GM19328 (cell line): Measurements from ENCODE around the gene COX4I2.

Experiments
- ATAC-seq: cut with Tn5 transposase; IDR thresholded peaks from one replicate; pipeline ENCODE4 v1.9.1; 2021; ENCODE audit warnings: mild to moderate bottlenecking, moderate library complexity; ENCODE audit not compliant: unreplicated experiment

COX4I2 gene

DNA sequence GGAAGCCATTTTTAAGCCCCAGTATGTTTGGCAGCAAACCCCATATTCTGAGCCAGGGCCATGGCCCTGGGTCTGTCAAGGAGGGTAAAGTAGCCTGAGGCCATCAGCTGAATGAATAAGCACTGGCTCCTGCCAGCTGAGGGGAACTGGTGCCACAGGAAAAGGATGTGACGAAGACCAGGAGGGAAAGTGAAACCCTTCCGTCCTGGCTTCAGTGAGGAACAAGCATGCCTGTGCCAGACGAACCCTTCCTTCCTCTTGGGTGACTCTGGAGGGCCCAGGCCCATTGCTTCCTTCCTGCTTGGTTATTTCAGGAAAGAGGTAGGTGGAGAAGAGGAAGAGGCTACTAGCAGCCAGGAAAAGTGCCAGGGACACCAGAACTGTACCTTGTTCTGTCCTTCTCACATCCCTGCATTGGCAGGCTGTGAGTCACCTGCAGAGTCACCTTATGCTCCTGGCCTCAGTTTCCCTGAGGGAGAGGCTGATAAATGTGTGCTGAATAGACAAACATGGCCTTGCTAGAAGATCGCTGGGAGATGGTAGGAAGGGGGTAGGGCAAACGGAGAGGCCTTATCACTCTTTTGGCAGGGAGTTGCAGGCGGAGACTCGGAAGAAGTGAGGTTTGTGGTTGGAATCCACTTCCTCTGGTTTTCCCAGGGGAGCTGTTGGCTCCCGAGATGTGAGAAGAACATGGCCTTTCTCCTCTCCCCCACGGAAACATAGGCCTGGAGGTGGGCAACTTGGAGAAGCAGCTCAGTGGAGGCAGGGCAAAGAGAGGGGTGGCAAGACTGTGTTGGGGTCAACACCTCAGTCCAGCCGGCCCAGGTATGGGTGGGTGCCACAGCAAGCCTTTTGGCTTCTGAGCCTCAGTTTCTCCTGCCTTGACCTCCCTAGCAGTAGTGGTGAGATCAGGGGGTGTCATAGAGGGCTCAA lies 37.4 kb downstream of the COX4I2 start:
- ATAC-seq: peak; percentile 50

DNA sequence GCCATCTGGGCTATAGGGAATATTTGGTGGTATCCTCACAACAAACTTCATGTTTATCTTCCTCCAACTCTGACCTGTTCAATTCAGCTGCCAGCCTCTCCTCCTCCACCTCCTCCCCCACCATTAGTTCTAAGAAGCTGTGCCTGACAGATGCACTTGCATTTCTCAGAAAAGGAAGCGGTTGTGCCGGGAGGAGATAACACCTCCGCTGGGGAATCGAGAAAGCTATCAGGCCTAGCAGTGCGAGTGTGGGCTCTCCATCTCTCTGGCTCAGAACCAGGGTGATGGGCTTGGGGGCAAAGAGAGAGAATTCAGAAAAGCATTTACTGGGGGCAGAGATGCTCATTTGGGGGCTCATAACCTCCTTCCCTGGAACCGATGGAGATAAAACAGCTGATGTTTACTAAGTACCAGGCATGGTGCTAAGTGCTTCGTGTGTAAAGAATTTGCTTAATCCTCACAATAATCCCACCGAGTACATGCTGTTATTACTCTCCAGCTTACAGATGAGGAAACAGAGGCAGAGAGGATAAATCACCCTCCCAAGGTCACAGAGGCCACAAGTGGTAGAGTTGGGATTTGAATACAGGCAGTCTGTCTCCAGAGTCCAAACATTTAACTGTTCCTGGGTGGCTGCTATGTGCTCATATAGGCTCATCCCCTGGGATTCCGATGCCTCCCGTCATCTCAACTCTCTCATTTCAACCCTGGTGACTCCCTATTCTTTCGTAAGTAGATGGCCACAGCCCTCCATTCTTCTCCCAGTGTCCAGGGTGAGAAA lies 38.3 kb downstream of the COX4I2 start:
- no peak for ATAC-seq

DNA sequence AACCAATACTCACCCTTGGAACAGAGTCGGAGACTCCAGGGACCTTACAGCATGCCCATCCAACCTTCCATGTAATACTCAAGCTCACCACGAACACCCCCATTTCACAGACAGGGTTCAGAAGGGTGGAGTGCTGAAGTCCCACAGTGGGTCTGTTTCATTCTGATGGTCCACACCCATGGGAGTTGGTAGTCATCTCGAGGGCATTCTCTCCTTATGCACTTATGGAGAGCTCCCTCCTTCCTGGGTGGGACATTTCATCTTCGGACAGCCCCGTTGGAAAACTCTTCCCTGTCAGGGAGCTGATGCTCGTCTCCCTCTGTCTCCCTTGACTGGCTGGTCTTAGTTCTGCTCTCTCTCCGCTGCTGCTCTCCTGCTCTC lies 38.9 kb downstream of the COX4I2 start:
- ATAC-seq: no peak

DNA sequence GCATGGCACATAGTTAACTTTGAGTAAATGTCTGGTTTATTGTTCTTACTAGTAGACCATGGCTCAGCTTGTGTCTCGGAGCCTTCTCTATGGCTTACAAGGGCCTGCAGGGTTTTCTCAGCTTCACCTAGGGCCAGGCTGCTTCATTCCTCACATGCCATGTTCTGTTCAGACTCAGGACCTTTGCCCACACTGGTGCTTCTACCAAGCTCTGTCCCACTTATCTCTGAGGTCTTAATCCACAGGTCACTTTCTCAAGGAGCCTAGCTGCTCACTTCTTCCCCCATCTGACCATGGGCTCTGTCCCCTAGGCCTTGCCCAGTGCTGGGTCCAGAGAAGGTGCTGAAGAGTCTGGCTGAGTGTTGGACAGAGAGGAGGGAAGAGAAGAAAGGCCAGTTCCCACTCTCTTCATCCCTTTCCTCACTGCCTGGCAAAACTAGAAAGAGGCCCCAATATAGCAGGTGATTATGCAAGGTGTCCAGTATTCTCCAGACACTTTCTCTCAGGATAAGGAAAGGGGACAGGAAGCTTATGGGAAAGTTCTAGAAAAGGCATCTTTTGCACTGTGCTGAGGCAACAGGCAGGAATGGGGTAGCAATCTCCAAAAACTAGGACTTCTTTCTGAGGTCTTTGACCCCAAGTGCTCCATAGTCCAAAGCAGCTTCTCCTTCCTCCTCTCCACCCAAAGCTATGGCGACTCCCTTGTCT lies 40.0 kb downstream of the COX4I2 start:
- ATAC-seq: no peak

DNA sequence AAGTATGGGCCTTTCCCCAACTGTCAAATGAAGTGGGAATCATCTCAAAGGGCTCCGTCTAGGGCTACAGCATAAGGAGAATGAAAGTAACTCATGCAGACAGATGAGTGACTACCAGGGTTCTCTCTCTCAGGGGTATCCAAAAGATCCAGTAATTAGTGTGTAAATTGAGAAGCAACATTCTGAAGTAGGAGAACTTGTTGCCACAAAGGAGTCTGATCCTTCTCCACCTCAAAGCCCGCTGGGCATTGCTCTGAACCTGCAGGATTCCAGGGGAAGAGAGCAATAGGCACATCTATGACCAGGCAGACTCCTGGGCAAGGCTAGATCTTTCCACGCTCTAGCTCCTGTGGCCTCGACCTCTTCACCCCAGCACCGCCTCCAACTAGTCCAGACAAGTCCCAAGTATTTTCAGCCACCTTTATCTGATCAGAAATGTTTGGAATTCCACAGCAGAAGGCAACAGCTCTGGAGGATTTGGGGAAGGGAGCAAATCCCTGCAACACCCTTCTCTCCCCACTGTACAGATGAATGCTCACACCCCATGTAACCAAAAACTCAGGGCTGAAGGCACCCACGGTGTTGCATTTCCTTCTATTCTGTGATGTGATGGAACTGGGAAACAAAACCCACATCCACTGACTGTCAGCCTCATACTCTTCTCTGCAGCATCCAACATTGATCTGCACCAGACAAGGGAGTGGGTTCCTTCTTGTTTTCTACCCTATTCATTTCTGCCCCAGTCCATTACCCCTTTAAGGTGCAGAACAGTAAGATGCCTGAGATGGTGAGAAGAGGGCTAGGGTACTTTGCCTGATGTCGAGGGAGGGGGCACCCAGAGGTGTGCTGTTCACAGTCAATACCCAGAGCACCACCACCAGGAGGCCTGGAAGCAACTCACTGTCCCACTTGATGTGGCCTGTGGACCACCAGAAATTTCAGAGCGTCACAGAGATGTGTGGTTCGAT lies 41.0 kb downstream of the COX4I2 start:
- no peak for ATAC-seq

DNA sequence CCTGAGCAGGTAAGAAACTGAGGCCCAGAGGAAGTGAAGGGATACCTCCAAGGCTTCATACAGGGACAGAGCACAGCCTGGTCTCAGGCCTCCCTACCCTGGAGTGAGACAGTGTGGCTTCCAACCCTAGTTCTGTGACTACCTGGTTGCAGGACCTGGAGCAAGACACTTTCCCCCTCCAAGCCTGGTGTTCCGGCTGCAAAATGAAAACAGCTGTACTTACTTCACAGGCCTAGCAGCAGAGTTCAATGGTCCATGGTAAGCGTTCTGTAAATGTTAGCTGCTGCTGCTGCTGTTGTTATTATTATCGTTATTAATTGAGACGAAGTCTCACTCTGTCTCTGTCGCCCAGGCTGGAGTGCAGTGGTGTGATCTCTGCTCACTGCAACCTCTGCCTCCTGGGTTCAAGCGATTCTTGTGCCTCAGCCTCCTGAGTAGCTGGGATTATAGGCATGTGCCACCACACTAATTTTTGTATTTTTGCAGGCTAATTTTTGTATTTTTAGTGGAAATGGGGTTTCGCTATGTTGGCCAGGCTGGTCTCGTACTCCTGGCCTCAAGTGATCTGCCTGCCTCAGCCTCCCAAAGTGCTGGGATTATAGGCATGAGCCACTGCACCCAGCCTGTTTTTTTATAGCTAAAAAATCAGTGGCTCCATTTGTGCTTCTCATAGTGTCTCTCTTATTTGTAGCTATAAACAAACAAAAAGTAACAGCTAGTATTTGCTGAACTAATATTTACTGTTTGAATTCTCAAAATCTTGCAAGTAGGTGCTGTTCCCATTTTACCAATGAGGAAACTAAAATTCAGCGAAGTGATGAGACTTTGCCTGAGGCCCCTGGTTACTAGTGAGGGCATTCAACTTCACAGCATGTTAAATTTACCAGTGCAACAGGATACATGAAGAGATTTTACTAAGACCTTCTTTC lies 41.9 kb downstream of the COX4I2 start:
- ATAC-seq: no peak

DNA sequence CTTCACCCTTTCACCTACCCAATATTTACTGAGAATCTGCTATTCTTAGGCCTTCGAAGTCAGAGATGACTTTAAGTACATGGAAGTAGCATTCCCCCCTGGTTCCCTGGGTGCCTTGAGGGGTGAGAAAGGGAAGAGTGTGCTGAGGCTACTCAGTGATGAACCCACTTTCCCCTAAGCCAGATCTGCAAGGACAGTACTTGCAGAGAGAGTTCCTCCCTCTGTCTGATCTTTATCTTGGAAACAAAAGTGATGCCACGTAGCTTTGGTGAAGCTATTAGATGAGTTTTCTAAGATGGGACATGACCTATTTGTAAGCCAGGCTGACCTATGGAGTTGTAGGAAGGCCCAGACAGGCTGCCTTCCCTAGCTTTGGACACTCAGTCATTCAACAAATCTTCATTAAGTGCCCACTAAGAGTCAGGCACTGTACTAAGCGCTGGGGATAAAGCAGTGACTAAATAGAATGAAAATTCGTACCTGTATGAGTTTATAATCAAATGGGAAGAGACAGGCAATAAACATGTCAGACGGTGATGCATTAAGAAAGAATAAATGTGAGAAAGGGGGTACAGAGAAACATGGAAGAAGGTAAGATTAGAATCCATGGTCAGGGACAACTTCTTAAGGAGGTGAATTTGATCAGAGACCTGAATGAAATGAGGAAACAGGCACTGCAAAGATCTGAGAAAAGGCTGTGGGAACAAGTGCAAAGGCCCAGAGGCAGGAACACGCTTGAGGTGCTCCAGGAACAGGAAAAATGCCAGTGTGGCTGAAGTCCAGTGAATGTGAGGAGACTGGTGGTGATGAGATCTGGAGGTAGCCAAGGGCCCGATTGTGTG lies 42.8 kb downstream of the COX4I2 start:
- ATAC-seq: no peak

DNA sequence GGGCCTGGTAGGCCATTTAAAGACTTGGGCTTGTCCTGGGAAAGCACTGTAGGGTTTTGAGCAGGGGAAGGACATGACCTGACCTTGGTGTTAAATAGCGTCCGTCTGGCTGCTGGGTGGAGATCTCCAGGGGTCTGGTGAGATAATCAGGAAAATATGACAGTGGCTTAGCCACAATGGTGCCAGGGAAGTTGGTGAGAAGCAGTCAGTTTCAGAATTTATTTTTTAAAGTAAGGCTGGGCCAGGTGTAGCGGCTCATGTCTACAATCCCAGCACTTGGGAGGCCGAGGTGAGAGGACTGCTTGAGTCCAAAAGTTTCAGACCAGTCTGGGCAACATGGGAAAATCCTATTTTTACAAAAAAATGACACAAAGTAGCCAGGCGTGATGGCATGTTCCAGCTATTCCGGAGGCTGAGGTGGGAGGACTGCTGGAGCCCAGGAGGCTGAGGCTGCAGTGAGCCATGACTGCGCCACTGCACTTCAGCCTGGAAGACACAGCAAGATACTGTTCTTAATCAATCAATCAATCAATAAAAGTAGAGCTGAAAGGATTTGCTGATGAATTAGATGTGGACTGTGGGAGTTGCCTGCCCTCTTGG lies 43.5 kb downstream of the COX4I2 start:
- ATAC-seq: no peak

DNA sequence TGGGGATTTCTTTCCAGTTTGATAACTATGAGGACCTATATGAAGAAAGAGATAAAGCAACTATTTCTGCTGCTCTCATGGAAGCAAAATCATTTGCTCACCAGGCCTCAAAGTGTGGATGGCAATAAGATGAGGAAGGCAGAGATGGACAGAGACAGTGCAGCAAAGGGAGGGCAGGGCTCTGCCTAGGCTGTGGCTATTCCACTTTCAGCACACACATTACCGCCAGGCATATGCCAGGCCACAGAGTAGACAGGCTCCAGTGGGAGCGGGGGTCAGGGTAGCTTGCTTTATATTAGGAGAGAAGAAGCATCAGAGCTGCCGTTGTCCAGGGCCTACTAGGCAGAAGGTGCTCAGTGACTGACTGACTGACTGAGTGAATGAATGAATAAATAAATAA lies 44.1 kb downstream of the COX4I2 start:
- ATAC-seq: no peak

DNA sequence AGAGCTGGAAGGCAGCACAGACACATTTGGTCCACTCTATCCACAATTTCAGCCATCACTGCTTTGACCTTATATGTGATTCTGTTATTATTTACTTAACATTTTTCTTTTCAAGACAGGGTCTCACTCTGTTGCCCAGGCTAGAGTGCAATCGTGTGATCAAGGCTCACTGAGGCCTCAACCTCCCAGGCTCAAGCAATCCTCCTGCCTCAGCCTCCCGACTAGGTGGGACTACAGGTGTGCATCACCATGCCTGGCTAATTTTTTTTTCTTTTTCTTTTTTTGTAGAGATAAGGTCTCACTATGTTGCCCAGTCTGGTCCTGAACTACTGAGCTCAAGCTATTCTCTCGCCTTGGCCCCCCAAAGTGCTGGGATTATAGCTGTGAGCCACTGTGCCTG lies 44.6 kb downstream of the COX4I2 start:
- ATAC-seq: no peak

DNA sequence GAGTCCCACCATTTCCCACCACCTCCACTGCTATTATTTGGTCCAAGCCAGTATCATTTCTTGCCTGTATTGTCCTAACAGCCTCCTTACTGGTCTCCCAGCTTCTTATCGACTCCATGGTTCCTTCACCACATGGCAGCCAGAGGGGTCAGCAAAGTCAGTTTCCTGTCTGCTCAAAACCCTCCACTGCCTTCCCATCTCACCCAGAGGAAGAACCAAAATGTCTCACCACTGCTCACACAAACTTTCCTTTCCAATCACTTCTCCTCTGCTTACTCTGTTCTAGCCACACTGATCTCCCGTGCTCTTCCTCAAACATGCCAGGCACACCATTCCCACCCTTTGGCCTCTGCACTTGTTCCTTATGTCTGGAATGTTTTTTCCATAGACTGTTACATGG lies 45.2 kb downstream of the COX4I2 start:
- ATAC-seq: no peak

DNA sequence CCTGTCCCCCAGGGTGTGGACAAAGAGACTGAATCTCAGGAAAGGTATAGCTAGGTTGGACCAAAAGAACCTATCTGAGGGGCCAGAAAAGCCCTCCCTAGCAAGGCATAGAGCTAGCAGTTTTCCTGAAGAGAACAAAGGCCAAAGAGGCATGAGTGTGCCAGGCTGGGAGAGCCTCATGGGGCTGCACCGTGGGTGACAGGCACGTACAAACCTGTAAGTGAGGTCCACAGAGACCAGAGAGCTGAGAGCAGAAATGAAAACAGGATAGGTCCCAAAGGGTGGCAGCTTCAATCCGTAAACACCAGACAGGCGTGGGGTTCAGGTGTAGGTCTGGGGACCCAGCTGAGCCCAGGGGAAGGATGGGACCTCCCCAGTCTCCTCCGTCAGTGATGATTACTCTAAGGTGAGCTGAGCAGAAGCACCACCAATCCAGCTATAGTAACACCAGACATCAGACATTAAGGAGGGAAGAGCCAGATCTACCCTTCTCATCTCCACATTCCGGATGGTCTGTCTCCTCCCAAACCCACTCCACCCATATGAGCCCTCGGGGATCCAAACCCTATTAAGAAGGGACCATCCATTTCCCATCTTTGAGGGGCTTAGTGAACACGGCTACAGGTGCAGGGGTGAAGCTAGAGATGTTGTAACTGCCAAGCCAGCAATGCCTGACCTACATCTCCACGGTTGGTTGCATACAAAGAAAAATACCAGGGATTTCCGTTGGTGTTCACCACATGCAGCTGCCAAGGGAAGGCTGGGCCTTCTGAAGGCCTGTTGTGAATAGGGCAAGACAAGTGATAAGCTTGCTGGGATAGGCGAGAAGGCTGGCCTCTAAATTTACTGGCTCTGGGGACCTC lies 46.7 kb downstream of the COX4I2 start:
- no peak for ATAC-seq

DNA sequence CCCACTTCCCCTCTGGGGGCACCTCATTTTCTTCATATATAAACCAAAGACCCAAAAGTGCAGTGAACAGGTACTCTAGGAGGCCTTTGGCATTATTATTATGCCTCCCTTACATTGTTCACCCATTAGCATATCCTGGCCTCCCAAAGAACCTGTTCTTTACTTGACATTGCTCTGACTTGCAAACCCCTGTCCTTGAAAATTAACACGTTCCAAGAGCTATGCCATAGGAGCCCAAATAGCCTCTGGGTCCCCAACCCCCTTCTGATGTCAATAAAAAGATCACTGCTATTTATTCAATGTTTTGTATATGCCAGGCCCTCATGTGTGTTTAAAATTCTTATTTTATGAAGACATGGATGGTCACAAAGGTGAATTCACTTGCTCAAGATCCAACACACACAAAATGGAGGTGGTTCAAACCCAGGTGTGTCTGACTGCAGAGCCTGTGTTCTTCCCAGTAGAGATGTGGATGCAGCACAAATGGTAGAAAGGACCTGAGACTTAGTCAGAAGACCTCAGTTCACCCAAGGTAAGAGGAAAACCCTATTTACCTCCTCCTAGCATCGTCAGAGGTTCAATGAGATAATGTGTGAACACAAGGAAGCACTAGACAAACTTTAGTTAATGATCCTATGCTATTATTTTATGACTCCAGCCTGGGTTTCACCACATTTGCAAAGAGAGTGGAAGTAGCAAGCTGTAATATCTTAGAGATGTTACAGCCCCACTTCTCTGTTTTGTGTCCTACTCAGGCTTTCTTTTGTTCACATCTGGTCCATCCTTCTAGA lies 48.3 kb downstream of the COX4I2 start:
- ATAC-seq: no peak

DNA sequence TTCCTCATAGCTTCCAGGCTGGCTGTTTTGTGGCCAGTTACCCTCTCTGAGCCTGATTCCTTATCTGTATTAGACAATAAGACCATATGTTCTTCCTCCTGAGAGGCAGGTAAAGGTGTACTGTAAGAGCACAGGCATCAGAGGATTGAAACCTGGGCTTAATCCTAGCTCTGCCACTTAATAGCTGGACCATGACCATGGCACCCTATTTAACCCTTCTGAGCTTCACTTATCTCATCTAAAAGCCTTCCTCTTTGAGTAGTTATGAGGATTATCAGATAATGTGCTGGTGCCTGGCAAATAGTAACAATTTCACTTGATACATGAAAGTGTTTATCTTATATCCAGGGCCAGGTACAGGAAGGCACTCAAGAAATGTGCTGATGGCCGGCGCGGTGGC lies 50.1 kb downstream of the COX4I2 start:
- ATAC-seq: no peak

DNA sequence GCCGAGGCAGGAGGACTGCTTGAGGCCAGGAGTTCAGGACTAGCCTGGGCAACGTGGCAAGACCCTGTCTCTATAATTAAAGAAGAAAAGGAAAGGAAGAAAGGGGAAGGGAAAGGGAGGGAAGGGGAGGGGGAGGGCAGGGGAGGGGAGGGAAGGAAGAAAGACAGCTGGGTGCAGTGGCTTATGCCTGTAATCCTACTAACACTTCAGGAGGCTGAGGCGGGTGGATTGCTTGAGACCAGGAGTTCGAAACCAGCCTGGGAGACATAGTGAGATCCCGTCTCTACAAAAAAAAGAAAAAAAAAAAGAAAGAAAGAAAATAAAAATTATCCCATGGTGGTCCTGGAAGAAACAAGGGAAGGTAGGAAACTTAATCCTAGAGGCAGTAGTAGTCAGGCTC lies 51.4 kb downstream of the COX4I2 start:
- ATAC-seq: no peak

DNA sequence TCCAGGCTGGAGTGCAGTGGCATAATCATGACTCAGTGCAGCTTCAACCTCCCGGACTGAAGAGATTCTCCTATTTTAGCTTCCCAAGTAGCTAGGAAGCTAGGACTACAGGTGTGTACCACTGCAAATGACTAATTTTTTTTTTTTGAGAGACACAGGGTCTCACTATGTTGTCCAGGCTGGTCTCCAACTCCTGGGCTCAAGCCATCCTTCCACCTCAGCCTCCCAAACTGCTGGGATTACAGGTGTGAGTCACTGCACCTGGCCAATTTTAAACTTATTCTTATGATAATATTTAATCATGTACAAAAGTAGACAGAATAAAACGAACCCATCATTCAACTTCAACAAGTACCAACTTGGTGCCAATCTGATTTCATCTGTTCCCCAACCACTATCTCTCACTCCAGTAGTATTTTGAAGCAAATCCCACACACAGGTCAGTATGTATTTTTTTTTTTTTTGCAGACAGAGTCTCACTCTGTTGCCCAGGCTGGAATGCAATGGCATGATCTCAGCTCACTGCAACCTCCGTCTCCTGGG lies 52.5 kb downstream of the COX4I2 start:
- ATAC-seq: no peak
